GM12878 (cell line): ENCODE data around the gene ADIG. TPM values are rescaled to one million over a fixed set of nuclear protein-coding genes. Genes with fewer than 3 reads are reported as not detected.

Experiments
- BRCA1 ChIP-seq: IDR thresholded peaks from 2 replicates; pipeline ENCODE4 v1.6.1; 2011; ENCODE audit warnings: low read depth, low read length, improper control_type of control experiment
- CHD4 ChIP-seq: fragments of 200-600 bp; sonication (generic); IDR thresholded peaks from 2 replicates; pipeline ENCODE4 v1.6.1; 2016; ENCODE audit warnings: mild to moderate bottlenecking
- IKZF2 ChIP-seq, 2 experiments: fragments of 450-650 bp; IDR thresholded peaks; 2 replicates each; pipeline ENCODE4 v1.6.1; 2017; ENCODE audit warnings: mild to moderate bottlenecking in 2 of 2, moderate library complexity in 2 of 2
- MEF2A ChIP-seq: IDR thresholded peaks from 2 replicates; pipeline ENCODE4 v1.6.1; 2011; ENCODE audit warnings: low read depth, mild to moderate bottlenecking, low read length, moderate library complexity; ENCODE audit not compliant: insufficient read depth
- PRDM15 ChIP-seq: fragments of 450-650 bp; formaldehyde crosslinking; IDR thresholded peaks from 2 replicates; pipeline ENCODE4 v1.4.0; 2020; ENCODE audit warnings: mild to moderate bottlenecking, moderate library complexity
- RAD21 ChIP-seq: IDR thresholded peaks from 2 replicates; pipeline ENCODE4 v1.6.1; 2011; ENCODE audit warnings: mild to moderate bottlenecking, low read depth, low read length, moderate library complexity; ENCODE audit not compliant: insufficient read depth
- RELA ChIP-seq: fragments of 450-650 bp; IDR thresholded peaks from 2 replicates; pipeline ENCODE4 v1.8.0; 2014; ENCODE audit warnings: borderline replicate concordance; ENCODE audit not compliant: partially characterized antibody
- SMARCA5 ChIP-seq: fragments of 450-650 bp; IDR thresholded peaks from 2 replicates; pipeline ENCODE4 v1.6.1; 2017; ENCODE audit warnings: mild to moderate bottlenecking
- SREBF2 ChIP-seq: IDR thresholded peaks from 2 replicates; pipeline ENCODE4 v1.6.1; 2012; ENCODE audit warnings: mild to moderate bottlenecking, low read length
- SRF ChIP-seq, 2 experiments: IDR thresholded peaks; 2 replicates each; pipeline ENCODE4 v1.6.1; 2011; ENCODE audit warnings: low read depth in 2 of 2, low read length in 2 of 2, mild to moderate bottlenecking in 1 of 2, moderate library complexity in 1 of 2
- STAT3 ChIP-seq: IDR thresholded peaks from 2 replicates; pipeline ENCODE4 v1.6.1; 2011; ENCODE audit warnings: low read depth, low read length, improper control_type of control experiment
- SUZ12 ChIP-seq: fragments of 200-600 bp; sonication (generic); IDR thresholded peaks from one replicate; pipeline ENCODE4 v1.6.1; 2018; ENCODE audit warnings: antibody characterized with exemption, mild to moderate bottlenecking; ENCODE audit not compliant: unreplicated experiment
- TARDBP ChIP-seq: IDR thresholded peaks from 2 replicates; pipeline ENCODE4 v1.6.1; 2016; ENCODE audit warnings: borderline replicate concordance
- ZNF217 ChIP-seq: fragments of 450-650 bp; IDR thresholded peaks from 2 replicates; pipeline ENCODE4 v1.6.1; 2017; ENCODE audit warnings: antibody characterized with exemption, mild to moderate bottlenecking
- ZNF592 ChIP-seq: fragments of 450-650 bp; IDR thresholded peaks from 2 replicates; pipeline ENCODE4 v1.6.1; 2017; ENCODE audit warnings: mild to moderate bottlenecking, moderate library complexity
- polyA plus RNA-seq, 11 experiments: library from polyadenylated mRNA; depleted of rRNA in 4 of 11; unstranded in 6 of 11; stranded (reverse) in 5 of 11; fragments of >200 nt; fragmentation: Nextera tagmentation in 4 of 11; fragmentation: Illumina TruSeq in 1 of 11; extraction: Ambion mirVana in 4 of 11; extraction: Trizol in 1 of 11; gene quantifications; 1 replicate in 1 of 11; 2 replicates in 10 of 11; pipeline versions ENCODE4 v1.2.1 to v1.2.3, GENCODE V29; 2011 to 2016; ENCODE audit warnings: inconsistent platforms in 2 of 11, missing spikeins in 2 of 11, low read depth in 1 of 11
- total RNA-seq, 4 experiments: library from RNA; depleted of rRNA in 3 of 4; stranded (reverse); fragments of >200 nt in 3 of 4; fragmentation: Illumina TruSeq in 1 of 4; extraction: Trizol in 1 of 4; gene quantifications; 2 replicates each; pipeline versions ENCODE4 v1.2.1 to v1.2.3, GENCODE V29; 2013 to 2021

Gene ADIG
- total and polyA plus RNA-seq, 10 of the 15 experiments (the other 5 are each of a cell fraction or from before 2014, with no cell fraction given): not detected

GRCh38 chr20:38633577-38634093 is 52.6 kb downstream of the ADIG start (continued):
- TF ChIP-seq ZNF592 (no peak), MEF2A (no peak), SUZ12 (no peak), SRF (IDR thresholded peaks at IDR 0.05; ENCODE audit: low read depth in 2 of 2, low read length in 2 of 2) (no peak), TARDBP (no peak), SREBF2 (no peak), CHD4 (no peak), STAT3 (no peak), RAD21 (peak; percentile 64), PRDM15 (CRISPR knock-in tag) (no peak), IKZF2 (IDR thresholded peaks at IDR 0.05) (no peak), ZNF217 (no peak), BRCA1 (no peak), SMARCA5 (peak; percentile 91; the same call in 1 of the 2 replicates), RELA (no peak)
